MM.1S (cell line): ENCODE measurements around the gene ACO1.

Source experiments
- DNase-seq: peaks from one replicate; pipeline ENCODE4 v3.0.0-alpha.2; 2015
- H2AFZ ChIP-seq: fragments of 300-600 bp; sonication (generic); 2 replicates; pipeline ENCODE4 v1.6.0; 2016; ENCODE audit warnings: antibody characterized with exemption, low read length
- H3F3A ChIP-seq: fragments of 300-600 bp; sonication (generic); 2 replicates; pipeline ENCODE4 v1.6.1; 2016; ENCODE audit warnings: mild to moderate bottlenecking, antibody characterized with exemption, low read length, moderate library complexity, mixed read lengths; ENCODE audit not compliant: insufficient read depth
- H3K27ac ChIP-seq: fragments of 300-600 bp; sonication (generic); 2 replicates; pipeline ENCODE4 v1.5.1; 2016; ENCODE audit warnings: mild to moderate bottlenecking, low read length
- H3K27me3 ChIP-seq: fragments of 300-600 bp; sonication (generic); replicated peaks from 2 replicates; pipeline ENCODE4 v1.6.0; 2016; ENCODE audit warnings: low read length; ENCODE audit not compliant: insufficient read depth
- H3K36me3 ChIP-seq: fragments of 300-600 bp; sonication (generic); replicated peaks from 2 replicates; pipeline ENCODE4 v1.6.1; 2016; ENCODE audit warnings: mild to moderate bottlenecking, low read length, mixed read lengths; ENCODE audit not compliant: insufficient read depth
- H3K4me1 ChIP-seq: fragments of 300-600 bp; sonication (generic); 2 replicates; pipeline ENCODE4 v1.6.1; 2016; ENCODE audit warnings: low read length, mixed read lengths
- H3K4me2 ChIP-seq: fragments of 300-600 bp; sonication (generic); 2 replicates; pipeline ENCODE4 v1.6.0; 2016; ENCODE audit warnings: low read depth, low read length
- H3K4me3 ChIP-seq: fragments of 300-600 bp; sonication (generic); 2 replicates; pipeline ENCODE4 v1.5.1; 2016; ENCODE audit warnings: low read length, mixed read lengths
- H3K79me2 ChIP-seq: fragments of 300-600 bp; sonication (generic); 2 replicates; pipeline ENCODE4 v1.6.1; 2016; ENCODE audit warnings: mixed run types, low read length, mixed read lengths
- H3K9ac ChIP-seq: fragments of 300-600 bp; sonication (generic); 2 replicates; pipeline ENCODE4 v1.6.1; 2016; ENCODE audit warnings: low read length, mixed read lengths
- H3K9me2 ChIP-seq: fragments of 300-600 bp; sonication (generic); replicated peaks from 2 replicates; pipeline ENCODE4 v1.6.1; 2016; ENCODE audit warnings: mild to moderate bottlenecking, low read length, mixed read lengths; ENCODE audit not compliant: insufficient read depth
- H3K9me3 ChIP-seq: fragments of 300-600 bp; sonication (generic); replicated peaks from 2 replicates; pipeline ENCODE4 v1.6.1; 2016; ENCODE audit warnings: mild to moderate bottlenecking, low read length, mixed read lengths; ENCODE audit not compliant: insufficient read depth
- H4K20me1 ChIP-seq: fragments of 300-600 bp; sonication (generic); 2 replicates; pipeline ENCODE4 v1.6.1; 2016; ENCODE audit warnings: mild to moderate bottlenecking, low read length, moderate library complexity, mixed read lengths; ENCODE audit not compliant: insufficient read depth
- CTCF ChIP-seq: fragments of 300-600 bp; sonication (generic); IDR thresholded peaks from 2 replicates; pipeline ENCODE4 v1.5.1; 2016; ENCODE audit warnings: antibody characterized with exemption, low read length, mixed read lengths
- EZH2 ChIP-seq: fragments of 300-600 bp; sonication (generic); optimal IDR thresholded peaks from 2 replicates; pipeline ENCODE3; 2017; ENCODE audit warnings: low read depth, mild to moderate bottlenecking, antibody characterized with exemption, low read length, mixed read lengths
- EZH2phosphoT487 ChIP-seq: fragments of 300-600 bp; sonication (generic); IDR thresholded peaks from 2 replicates; pipeline ENCODE4 v1.6.1; 2018; ENCODE audit warnings: antibody characterized with exemption, low read length

The ACO1 gene

GRCh38 chr9:32403567-32404260, 19.3 kb downstream of the ACO1 start:
- no peak overlapping the region for H3K4me3 ChIP-seq
- H4K20me1 ChIP-seq: no peaks in the 10 kb centered on the region
- H3K9me2 ChIP-seq: no peaks in the 10 kb centered on the region
- no peaks in the 10 kb centered on the region for H3K36me3 ChIP-seq
- no peak overlapping the region for H3K27ac ChIP-seq
- no peaks in the 10 kb centered on the region; the same call in 1 of the 2 replicates for H3K4me1 ChIP-seq
- H3K9ac ChIP-seq: no peak overlapping the region
- no peaks in the 10 kb centered on the region for H3K9me3 ChIP-seq
- no peak for DNase-seq
- H2AFZ ChIP-seq: no peak overlapping the region
- no peak overlapping the region for H3K4me2 ChIP-seq
- no peaks in the 10 kb centered on the region for H3F3A ChIP-seq
- no peak for TF ChIP-seq EZH2
- TF ChIP-seq EZH2phosphoT487: no peak
- no peak for TF ChIP-seq CTCF
- no peaks in the 10 kb centered on the region for H3K27me3 ChIP-seq
- no peaks in the 10 kb centered on the region for H3K79me2 ChIP-seq

- Histone ChIP-seq H2AFZ (no peak overlapping the region), H3K27me3 (no peaks in the 10 kb centered on the region), H3K9ac (no peak overlapping the region), H3K4me2 (no peak overlapping the region), H3K79me2 (no peaks in the 10 kb centered on the region), H3K4me1 (no peaks in the 10 kb centered on the region; the same call in 1 of the 2 replicates), H3K4me3 (no peak overlapping the region), H3K9me3 (no peaks in the 10 kb centered on the region), H3K9me2 (no peaks in the 10 kb centered on the region), H3K27ac (no peak overlapping the region), H4K20me1 (no peaks in the 10 kb centered on the region), H3K36me3 (no peaks in the 10 kb centered on the region), H3F3A (no peaks in the 10 kb centered on the region)
- TF ChIP-seq EZH2phosphoT487: no peak
- no peak for TF ChIP-seq EZH2
- no peak for TF ChIP-seq CTCF
- DNase-seq: no peak
These were observed 20.0 kb downstream of the ACO1 start for GRCh38 chr9:32404402-32404801.

- Histone ChIP-seq H2AFZ (no peak overlapping the region), H3K9me3 (no peaks in the 10 kb centered on the region), H3K27ac (no peak overlapping the region), H3K27me3 (no peaks in the 10 kb centered on the region), H3K9me2 (no peaks in the 10 kb centered on the region), H3K79me2 (no peaks in the 10 kb centered on the region), H3K9ac (no peak overlapping the region), H3K36me3 (no peaks in the 10 kb centered on the region), H3K4me2 (no peak overlapping the region), H4K20me1 (no peaks in the 10 kb centered on the region), H3F3A (no peaks in the 10 kb centered on the region), H3K4me3 (no peak overlapping the region), H3K4me1 (no peaks in the 10 kb centered on the region; the same call in 1 of the 2 replicates)
- no peak for TF ChIP-seq EZH2phosphoT487
- no peak for TF ChIP-seq EZH2
- no peak for TF ChIP-seq CTCF
- DNase-seq: no peak
These were observed 20.4 kb downstream of the ACO1 start for GRCh38 chr9:32404856-32405255.
